Stimulated activated CD8-positive, alpha-beta memory T cell treated with anti-CD3 and anti-CD28 coated beads, Interleukin-12 subunit alpha, Interleukin-12 subunit beta, amount 100 ng/mL, for 1 hour (primary cell): ENCODE data around the gene RAI14.
"Not testable (repeated sequence)": the region's sequence is repeated elsewhere in the genome, so short reads cannot be mapped to it uniquely, and the experiment has no call there.

Experiments used
- DNase-seq: peaks from one replicate; pipeline ENCODE4 v3.0.0-alpha.2; 2020; ENCODE audit warnings: low read depth

The RAI14 gene

DNA sequence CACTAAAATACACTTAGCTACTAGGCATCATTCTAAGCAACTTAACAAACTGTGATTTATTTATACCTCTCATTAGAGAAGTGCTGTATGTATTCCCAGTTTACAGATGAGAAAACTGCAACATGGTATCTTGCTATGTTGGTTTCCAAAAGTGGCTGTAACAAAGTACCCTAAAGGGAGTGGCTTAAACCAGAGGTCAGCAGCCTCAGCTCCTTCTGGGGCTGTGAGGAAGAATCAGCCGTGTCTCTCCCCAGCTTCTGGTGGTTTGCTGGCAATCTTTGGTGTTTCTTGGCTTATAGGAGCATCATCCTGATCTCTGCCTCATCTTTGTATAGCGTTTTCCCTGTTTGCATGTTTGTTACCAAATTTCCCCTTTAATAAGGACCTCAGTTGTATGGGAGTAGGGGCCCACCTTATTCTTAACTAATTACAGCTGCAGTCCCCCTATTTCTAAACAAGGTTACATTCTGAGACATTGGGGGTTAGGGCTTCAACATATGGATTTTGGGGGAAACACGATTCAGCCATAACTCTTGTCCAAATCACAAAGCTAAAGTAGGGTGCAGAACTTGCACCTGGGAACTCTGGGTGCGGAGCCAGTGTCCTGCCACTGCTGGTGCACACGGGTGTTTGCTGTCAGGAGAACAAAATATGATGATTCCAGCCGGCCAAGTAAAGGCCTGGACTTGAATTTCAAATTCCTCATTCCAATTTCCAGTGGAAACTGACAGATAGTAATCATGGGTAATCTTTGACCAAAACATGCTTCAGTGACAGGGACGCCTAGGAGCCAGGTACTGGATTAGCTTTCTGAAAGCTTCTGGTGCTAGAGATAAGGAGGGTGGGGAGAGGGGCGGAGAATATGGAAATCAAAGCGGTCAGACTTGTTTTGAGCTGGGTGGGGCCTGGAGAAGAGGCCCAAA lies 43.3 kb downstream of the RAI14 start:
- no peak for DNase-seq

DNA sequence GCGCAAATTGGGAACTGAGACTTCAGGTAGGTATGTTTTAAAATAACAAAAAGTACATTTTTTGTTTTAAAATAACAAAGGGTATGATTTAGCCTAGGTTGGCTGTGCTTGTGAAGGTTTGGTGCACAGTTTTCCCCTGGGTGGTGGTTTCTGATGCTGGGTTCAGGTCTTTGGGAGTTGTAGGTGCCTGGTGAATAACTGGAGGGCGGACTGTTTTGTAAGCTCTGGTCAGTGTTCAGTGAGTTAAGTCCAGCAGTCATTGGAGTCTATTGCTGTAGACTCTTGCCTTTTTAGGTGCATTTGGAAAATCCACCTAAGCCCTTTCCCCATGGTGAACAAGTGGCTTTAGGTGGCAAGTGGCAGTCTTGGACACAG lies 43.9 kb downstream of the RAI14 start:
- no peak for DNase-seq

DNA sequence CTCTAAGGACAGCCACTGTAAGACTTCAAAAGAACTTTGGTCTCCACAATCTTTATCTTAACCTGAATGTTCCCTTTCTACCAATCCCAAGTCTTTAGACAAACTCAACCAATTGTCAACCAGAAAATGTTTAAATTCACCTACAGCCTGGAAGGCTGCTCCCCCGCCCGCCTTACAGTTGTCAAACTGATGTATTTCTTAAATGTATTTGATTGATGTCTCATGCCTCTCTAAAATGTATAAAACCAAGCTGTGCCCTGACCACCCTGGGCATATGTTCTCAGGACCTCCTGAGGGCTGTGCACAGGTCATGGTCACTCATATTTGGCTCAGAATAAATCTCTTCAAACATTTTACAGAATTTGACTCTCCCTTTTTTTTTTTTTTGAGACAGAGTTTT lies 45.3 kb downstream of the RAI14 start:
- not testable (repeated sequence) for DNase-seq

DNA sequence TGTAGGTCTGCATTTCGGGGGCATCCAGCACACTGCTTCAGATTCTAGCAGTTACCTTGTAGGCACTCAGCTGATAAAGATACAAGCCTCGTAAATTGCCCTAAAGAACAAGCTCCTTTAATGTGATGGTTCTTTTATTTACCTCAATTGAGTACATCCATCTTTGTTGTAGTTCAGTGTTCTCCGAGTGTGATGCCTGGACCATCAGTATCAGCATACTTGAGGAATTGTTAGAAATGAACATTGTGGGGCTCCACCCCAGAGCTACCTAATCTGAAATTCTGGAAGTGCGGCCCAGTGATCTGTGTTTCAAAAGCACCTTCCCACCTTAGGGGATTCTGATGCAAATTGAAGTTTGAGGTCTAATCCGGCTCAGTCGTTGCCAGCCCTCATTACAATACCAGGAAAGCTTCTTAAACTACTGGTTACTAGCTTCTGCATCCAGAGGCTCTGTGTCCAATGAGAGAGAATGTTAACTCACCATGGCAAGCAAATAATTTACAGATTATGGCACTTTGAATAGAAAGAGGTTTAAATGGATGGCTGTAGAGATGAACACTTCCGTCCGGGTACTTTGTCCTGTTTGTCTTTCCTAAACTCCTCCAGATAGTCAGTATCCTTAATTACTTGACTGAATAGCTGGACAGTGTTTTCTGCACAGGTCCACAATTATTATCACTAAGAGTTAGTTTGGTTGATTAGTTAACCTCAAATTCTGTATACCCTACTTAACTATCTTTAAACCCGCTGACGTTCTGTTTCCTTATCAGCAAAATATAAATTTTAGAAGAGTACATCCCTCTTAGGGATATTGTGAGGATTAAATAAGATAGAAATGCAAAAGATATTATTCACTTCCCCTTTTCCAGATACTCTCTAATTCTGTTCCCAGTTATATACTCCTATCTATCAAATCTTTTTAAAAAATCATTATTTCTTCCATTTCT lies 47.9 kb downstream of the RAI14 start:
- DNase-seq, result no peak

DNA sequence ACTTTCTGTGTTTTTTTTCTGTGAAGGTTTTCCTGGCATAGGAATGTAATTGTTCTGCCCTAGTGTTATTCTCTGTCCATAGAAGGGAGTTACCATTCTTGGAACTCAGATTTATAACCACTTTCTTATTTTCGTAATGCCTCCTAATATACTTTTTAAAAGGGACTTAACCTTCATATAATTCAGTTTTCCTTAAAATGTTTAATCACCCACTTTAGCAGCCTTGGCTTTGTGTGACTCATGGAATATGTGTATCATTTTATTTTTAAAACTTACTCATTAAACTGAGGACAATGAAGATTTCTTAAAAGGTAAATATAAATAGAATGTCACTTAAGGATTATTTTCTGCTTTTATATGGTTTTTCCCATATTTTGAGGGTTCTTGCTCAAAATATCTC lies 50.0 kb downstream of the RAI14 start:
- DNase-seq, result no peak

DNA sequence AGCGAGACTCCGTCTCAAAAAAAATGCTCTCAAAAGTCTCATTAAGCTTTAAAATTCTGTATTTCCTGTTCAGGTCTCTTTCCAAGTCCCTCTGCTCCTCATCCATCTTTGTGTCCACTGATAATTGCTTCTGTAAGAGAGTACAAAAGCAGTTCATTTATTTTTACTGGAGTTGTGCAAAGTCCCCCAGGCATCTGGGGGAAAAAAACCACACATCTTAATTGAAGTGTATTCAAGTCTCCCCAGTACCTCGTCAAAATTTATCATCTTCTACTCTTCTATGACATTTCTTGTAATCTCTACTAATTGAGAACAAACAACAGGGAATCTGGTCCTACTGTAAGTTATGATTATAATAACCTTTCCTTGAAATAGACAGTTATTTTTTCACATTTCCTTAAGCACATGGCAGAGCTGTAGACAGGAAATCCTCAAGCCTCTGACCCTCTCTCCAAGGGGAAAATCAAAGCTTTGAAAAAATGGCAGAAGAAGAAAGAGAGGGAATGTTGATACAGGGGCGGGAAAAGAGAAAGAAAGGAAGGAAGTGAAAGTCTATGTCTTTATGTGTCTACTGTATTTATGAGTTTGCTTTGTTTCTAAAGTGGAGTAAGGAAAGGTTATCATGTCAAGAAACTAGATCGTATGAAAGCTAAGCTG lies 51.5 kb downstream of the RAI14 start:
- no peak for DNase-seq

DNA sequence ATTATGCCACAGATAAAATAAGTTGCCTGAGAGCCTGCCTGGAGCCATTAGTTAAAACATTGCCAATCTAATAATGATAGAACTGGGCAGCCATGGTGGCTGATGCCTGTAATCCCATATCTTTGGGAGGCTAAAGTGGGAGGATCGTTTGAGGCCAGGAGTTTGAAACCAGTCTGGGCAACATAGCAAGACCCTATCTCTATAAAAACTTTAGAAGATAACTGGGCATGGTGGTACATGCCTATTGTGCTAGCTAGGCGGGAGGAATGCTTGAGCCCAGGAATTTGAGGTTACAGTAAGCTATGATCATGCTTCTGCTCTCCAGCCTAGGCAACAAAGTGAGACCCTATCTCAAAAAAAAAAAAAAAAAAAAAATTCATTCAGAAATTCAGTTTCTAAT lies 52.6 kb downstream of the RAI14 start:
- DNase-seq, result no peak

DNA sequence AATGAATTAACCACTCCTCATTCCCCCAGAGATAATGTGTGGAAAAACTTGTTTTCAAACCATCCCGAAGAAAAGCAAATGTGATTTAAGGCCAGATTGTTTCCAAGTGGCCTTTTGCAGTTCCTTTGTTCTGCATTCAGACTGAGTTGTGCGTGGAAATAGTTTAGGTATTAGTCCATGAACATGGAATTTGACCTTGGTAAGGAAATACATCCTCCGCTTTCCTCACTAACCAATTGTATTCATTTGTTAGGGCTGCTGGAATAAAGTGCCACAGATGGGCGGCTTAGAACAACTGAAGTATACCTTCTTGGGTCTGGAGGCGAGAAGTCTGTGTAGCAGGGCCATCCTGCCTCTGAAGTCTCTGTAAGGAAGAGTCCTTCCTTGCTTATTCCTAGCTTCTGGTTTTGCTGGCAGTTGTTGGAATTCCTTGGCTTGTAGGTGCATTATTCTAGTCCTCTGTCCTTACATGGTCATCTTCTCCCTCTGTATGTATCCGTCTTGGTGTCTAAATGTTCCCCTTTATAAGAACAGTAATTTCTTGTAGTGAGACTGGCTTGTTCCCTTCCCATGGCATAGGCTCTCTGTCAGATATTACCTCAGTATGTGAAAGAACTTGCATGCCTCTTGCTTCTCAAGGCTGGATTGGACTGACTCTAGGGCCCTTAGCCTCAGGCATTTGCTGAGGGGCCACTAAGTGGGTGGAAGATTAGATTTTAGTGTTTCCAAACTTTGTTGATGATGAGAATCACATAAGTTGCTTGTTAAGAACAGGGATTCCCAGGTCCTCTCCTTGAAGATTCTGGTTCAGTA lies 53.9 kb downstream of the RAI14 start:
- DNase-seq, result no peak

DNA sequence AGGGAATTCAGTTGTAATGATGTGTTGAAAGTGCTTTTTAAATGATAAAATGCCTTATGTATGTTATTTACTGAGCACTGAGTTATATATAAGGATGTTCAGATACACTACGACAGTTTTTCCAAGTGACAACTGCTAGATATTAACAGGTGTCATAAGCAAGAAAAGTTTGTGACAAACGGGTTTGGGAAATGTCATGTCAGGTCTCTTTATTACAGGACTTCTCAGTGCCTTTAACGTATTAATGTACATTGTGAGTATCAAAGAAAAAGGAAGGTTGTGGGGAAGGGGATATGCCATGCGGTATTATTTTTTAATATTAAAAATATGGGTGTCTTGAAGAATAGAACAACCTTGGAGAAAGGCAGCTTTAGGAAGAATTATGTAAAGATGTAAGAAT lies 56.4 kb downstream of the RAI14 start:
- no peak for DNase-seq

DNA sequence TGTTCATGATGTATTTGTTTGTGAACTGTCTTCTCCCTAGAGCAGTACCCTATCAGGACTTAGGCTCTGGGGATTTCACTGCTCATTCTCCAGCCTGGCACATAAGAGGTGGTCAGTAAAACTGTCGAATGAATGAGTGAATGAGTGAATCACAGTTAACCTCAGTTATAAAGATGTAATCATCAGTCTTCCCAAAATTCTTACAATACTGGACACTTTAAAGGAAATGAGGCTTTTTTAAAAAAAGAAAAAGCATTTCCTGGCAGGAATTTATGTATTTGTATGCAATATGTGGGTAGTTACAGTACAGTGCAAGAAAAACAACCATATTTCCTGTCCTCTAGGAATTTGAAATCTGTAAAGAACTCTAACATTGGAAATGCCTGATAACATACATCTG lies 59.6 kb downstream of the RAI14 start:
- no peak for DNase-seq

DNA sequence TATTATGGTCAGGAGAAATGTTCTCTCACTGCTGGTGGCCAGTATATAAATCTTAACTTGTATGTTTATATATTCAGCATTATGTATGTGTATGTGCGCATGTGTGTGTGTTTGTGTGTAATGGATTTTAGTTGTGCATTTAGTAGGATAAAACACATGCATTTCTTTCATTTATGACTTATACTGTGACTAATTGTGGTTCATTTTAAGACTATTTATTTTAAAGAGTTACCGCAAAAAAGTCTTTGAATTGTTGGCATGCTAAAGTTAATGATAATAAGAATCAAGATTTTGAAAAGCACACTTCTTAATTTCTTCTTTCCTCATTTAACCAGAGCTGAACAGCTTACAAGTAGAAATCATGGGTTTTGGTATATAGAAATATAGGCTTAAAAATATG lies 60.9 kb downstream of the RAI14 start:
- no peak for DNase-seq

DNA sequence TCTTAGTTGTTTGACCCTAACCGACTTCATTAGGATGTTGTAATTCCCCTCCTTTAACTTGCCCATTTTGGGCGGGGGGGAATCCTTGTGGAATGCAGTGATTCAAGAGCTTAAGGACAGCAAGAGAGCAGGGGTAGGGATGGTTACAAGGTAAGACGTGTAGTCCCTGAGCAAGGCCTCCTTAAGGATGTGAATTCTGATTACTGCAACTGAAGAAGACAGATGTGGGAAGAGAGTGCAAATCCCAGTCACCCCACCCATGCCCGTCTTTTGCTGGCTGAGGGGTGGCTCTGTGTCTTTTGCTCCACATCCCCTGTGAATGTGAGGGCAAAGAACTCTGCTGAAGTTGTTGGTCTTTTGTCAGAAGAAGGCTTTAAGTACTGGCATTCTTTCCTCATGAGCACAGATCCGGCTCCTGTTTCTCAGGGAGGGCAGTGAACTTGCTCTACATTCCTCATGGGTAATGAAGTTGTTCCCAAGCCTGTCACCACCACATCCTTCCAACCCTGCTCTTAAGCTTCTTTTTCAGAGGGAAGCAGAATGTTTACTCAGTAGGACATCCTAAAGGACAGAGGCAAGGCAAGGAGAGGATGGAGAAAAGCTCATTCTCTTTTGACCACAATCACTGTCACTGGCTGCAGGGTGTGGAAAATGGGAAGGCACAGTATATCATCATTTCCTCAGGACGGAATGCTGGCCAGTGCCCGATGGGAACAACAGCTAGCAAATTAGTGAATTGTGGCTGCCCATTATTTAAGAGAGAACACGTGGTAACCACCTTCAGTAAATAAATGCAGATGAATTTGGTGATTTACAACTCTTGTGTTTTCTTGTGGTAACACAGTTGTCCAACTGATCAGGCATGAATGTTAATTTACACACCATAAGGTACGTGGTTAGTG lies 61.5 kb downstream of the RAI14 start:
- DNase-seq, result no peak

DNA sequence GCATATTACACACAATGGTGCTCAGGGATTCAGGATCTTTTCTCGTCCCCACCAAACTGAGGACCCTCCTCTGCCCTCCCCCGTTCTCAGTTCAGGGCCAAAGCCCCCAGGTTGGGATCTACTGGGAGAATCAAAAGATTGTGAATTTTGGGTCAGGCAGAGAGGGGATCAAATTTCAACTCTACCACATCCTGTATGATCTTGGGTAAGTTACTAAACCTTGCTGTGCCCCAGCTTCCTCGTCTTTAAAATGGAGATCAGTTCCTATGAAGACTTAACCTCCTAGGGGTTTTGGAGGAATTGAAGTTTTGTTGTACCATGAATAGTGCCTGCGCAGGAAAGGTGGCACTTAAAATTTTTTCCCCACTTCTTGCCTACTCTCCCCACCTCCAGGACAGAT lies 62.4 kb downstream of the RAI14 start:
- DNase-seq, result no peak

DNA sequence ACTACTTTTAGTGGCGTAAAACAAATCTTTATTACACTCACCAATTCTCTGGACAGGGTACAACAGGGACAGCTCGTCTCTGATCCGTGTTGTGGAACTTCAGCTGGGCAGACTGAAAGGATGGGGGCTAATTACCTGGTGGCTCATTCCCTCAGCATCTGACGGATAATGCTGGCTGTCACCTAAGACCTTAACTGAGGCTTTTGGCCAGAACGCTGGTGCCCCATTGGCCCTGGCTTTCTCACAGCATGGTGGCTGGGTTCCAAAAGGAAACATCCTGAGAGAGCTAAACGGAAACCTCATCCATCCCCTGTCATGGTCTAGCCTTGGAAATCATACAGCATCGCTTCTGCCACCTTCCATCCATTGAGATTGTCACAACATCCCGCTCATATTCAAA lies 62.9 kb downstream of the RAI14 start:
- no peak for DNase-seq

DNA sequence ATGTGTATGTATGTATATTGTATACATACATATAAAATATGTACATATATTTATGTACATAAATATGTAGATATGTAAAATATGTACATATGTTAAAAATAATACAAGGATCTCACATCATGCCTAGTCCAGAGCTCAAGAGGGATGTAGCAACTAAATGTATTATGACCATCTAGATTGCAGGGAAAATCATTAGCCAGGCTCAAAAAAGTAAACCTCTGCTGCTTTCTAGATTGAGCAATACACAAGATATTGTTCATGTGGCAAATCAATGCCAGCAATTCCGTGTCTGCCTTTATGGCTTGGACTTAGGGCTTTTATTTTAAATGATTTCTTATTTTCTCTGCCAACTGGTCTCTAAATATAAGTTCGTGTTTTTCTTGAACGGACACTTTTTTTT lies 65.2 kb downstream of the RAI14 start:
- DNase-seq, result no peak

DNA sequence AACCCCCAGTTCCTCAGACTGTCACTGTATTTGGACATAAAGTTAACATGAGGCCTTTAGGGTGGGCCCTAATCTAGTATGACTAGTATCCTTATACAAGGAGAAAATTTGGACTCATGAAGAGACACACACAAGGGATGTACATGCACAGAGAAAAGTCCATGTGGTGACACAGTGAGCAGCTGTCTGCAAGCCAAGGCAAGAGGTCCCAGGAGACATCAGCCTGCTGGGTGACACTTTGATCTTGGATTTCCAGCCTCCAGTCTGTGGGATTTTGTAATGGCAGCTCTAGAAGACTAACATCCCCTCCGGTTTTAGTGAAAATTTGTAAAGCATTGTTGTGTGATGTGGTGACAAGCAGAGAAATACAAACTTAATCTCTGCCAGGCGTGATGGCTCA lies 66.1 kb downstream of the RAI14 start:
- DNase-seq, result no peak

DNA sequence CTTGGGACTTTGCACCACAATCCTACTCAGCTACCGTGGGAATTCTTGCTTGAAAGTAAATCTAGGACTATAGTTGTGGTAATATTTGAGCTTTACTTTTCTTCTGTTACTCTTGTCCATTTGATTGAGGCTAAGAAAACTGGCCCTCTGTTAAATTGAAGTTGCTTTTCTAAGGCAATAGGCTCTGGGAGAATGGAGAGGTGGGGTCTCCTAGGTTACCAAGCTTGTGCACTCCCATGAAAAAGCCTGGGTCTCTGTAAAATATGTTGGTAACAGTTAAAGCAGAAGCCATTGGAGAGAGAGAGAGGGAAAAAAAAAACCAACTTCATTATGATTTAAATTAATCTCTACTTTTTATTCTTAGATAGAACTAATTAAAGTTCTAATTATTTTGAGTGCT lies 68.6 kb downstream of the RAI14 start:
- no peak for DNase-seq

DNA sequence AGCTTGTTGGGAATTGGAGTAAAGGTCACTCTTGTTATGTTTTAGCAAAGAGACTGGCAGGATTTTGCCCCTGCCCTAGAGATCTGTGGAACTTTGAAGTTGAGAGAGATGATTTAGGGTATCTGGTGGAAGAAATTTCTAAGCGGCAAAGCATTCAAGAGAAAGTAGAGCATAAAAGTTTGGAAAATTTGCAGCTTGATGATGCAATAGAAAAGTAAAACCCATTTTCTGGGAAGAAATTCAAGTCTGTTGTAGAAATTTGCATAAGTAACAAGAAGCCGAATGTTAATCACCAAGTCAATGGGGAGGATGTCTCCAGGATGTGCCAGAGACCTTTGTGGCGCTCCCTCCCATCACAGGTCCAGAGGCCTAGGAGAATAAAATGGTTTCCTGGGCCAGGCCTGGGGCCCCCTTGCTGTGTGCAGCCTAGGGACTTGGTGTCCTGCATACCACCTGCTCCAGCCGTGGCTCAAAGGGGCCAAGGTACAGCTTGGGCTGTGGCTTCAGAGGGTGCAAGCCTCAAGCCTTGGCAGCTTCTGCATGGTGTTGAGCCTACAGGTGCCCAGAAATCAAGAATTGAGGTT lies 71.1 kb downstream of the RAI14 start:
- DNase-seq, result not testable (repeated sequence)

DNA sequence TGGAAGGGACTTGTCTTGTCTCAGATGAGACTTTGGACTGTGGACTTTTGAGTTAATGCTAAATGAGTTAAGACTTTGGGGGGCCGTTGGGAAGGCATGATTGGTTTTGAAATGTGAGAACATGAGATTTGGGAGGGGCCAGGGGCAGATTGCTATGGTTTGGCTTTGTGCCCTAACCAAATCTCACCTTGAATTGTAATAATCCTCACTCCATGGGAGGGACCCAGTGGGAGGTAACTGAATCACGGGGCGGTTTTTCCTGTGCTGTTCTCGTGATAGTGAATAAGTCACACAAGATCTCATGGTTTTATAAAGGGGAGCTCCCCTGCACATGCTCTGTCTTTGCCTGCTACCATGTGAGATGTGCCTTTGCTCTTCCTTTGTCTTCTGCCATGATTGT lies 72.1 kb downstream of the RAI14 start:
- no peak for DNase-seq
